Measurements from ENCODE around the gene PCBP3.
A peak's percentile ranks its signal among the peaks of the same experiment; 100 is the strongest.

The PCBP3 gene

GRCh38 chr21:45680215-45680614, 36.7 kb downstream of the PCBP3 start:
- Histone ChIP-seq H3K9me3 (ENCODE audit: insufficient read depth, low read depth, low read length) (no peaks in the 10 kb centered on the region), H3K23ac (ENCODE audit: low read length) (no peak overlapping the region), H4K12ac (ENCODE audit: low read depth, low read length) (no peak overlapping the region), H2AFZ (ENCODE audit: insufficient read depth, low read length, poor library complexity) (no peak overlapping the region), H3K79me2 (ENCODE audit: control insufficient read depth, insufficient read depth, low read length, poor library complexity) (no peaks in the 10 kb centered on the region), H3K4me3 (ENCODE audit: low read depth, low read length) (no peak overlapping the region), H3K36me3 (ENCODE audit: control insufficient read depth in 1 of 2, insufficient read depth in 2 of 2, low read length in 2 of 2) (no peaks in the 10 kb centered on the region), H3K18ac (ENCODE audit: low read length) (no peak overlapping the region), H3K4ac (ENCODE audit: low read depth, low read length) (no peak overlapping the region), H2BK120ac (ENCODE audit: insufficient read depth, low read length, poor library complexity) (no peak overlapping the region), H2AK5ac (ENCODE audit: low read length) (no peak overlapping the region), H2BK12ac (ENCODE audit: low read length) (no peak overlapping the region), H3K27ac (ENCODE audit: low read depth, low read length) (no peak overlapping the region), H3K9ac (ENCODE audit: low read length) (no peak overlapping the region), H4K8ac (ENCODE audit: low read depth, low read length) (no peak overlapping the region), H2BK5ac (ENCODE audit: low read depth, low read length, poor library complexity) (no peak overlapping the region), H3K27me3 (ENCODE audit: insufficient read depth, low read length) (no peaks in the 10 kb centered on the region), H3K4me1 (ENCODE audit: control insufficient read depth in 1 of 2, insufficient read depth in 2 of 2, low read length in 2 of 2) (no peaks in the 10 kb centered on the region), H4K91ac (ENCODE audit: low read depth, low read length) (no peak overlapping the region), H3K79me1 (ENCODE audit: low read length) (no peaks in the 10 kb centered on the region), H3K4me2 (ENCODE audit: low read length) (no peak overlapping the region), H3K14ac (ENCODE audit: low read length) (no peak overlapping the region)
- no CpG with 5 or more reads among the region's 1 CpG for WGBS (ENCODE audit: extremely low coverage, insufficient coverage, insufficient read length)
- no peak for DNase-seq

GRCh38 chr21:45695086-45695485, 51.6 kb downstream of the PCBP3 start:
- H3K36me3 ChIP-seq (ENCODE audit: control insufficient read depth in 1 of 2, insufficient read depth in 2 of 2, low read length in 2 of 2), result no peaks in the 10 kb centered on the region
- no peak overlapping the region for H2BK12ac ChIP-seq (ENCODE audit: low read length)
- no peak overlapping the region for H2BK120ac ChIP-seq (ENCODE audit: insufficient read depth, low read length, poor library complexity)
- H3K14ac ChIP-seq (ENCODE audit: low read length), result no peak overlapping the region
- H3K4me2 ChIP-seq (ENCODE audit: low read length), result no peak overlapping the region
- no peak overlapping the region for H3K23ac ChIP-seq (ENCODE audit: low read length)
- no peaks in the 10 kb centered on the region for H3K9me3 ChIP-seq (ENCODE audit: insufficient read depth, low read depth, low read length)
- no peak for DNase-seq
- WGBS (ENCODE audit: extremely low coverage, insufficient coverage, insufficient read length), result no CpG with 5 or more reads among the region's 2 CpGs
- no peak overlapping the region for H4K91ac ChIP-seq (ENCODE audit: low read depth, low read length)
- no peak overlapping the region for H3K4ac ChIP-seq (ENCODE audit: low read depth, low read length)
- no peak overlapping the region for H2AFZ ChIP-seq (ENCODE audit: insufficient read depth, low read length, poor library complexity)
- H4K8ac ChIP-seq (ENCODE audit: low read depth, low read length), result no peak overlapping the region
- no peaks in the 10 kb centered on the region for H3K79me1 ChIP-seq (ENCODE audit: low read length)
- H2AK5ac ChIP-seq (ENCODE audit: low read length), result no peak overlapping the region
- H3K27ac ChIP-seq (ENCODE audit: low read depth, low read length), result no peak overlapping the region
- no peak overlapping the region for H3K18ac ChIP-seq (ENCODE audit: low read length)
- no peak overlapping the region for H3K4me3 ChIP-seq (ENCODE audit: low read depth, low read length)
- H3K4me1 ChIP-seq (ENCODE audit: control insufficient read depth in 1 of 2, insufficient read depth in 2 of 2, low read length in 2 of 2), result no peaks in the 10 kb centered on the region
- H2BK5ac ChIP-seq (ENCODE audit: low read depth, low read length, poor library complexity), result no peak overlapping the region
- peak overlapping the region; percentile 9 for H3K9ac ChIP-seq (ENCODE audit: low read length)
- no peaks in the 10 kb centered on the region for H3K27me3 ChIP-seq (ENCODE audit: insufficient read depth, low read length)
- H3K79me2 ChIP-seq (ENCODE audit: control insufficient read depth, insufficient read depth, low read length, poor library complexity), result no peaks in the 10 kb centered on the region
- H4K12ac ChIP-seq (ENCODE audit: low read depth, low read length), result no peak overlapping the region

- Histone ChIP-seq H3K79me1 (ENCODE audit: low read length) (no peaks in the 10 kb centered on the region), H2BK12ac (ENCODE audit: low read length) (no peak overlapping the region), H3K36me3 (ENCODE audit: control insufficient read depth in 1 of 2, insufficient read depth in 2 of 2, low read length in 2 of 2) (no peaks in the 10 kb centered on the region), H3K27ac (ENCODE audit: low read depth, low read length) (no peak overlapping the region), H2AFZ (ENCODE audit: insufficient read depth, low read length, poor library complexity) (no peak overlapping the region), H3K4ac (ENCODE audit: low read depth, low read length) (no peak overlapping the region), H3K4me1 (ENCODE audit: control insufficient read depth in 1 of 2, insufficient read depth in 2 of 2, low read length in 2 of 2) (no peaks in the 10 kb centered on the region), H3K4me3 (ENCODE audit: low read depth, low read length) (no peak overlapping the region), H3K23ac (ENCODE audit: low read length) (no peak overlapping the region), H4K91ac (ENCODE audit: low read depth, low read length) (no peak overlapping the region), H3K18ac (ENCODE audit: low read length) (no peak overlapping the region), H4K12ac (ENCODE audit: low read depth, low read length) (no peak overlapping the region), H2AK5ac (ENCODE audit: low read length) (no peak overlapping the region), H3K9me3 (ENCODE audit: insufficient read depth, low read depth, low read length) (no peaks in the 10 kb centered on the region), H3K79me2 (ENCODE audit: control insufficient read depth, insufficient read depth, low read length, poor library complexity) (no peaks in the 10 kb centered on the region), H3K27me3 (ENCODE audit: insufficient read depth, low read length) (no peaks in the 10 kb centered on the region), H3K14ac (ENCODE audit: low read length) (no peak overlapping the region), H3K9ac (ENCODE audit: low read length) (no peak overlapping the region), H4K8ac (ENCODE audit: low read depth, low read length) (no peak overlapping the region), H2BK120ac (ENCODE audit: insufficient read depth, low read length, poor library complexity) (no peak overlapping the region), H2BK5ac (ENCODE audit: low read depth, low read length, poor library complexity) (no peak overlapping the region), H3K4me2 (ENCODE audit: low read length) (no peak overlapping the region)
- WGBS (ENCODE audit: extremely low coverage, insufficient coverage, insufficient read length), result no CpG with 5 or more reads among the region's 3 CpGs
- DNase-seq, result peak in 1 of 2 donors; percentile 6
Measured at GRCh38 chr21:45698493-45699184, 55.1 kb downstream of the PCBP3 start.

GRCh38 chr21:45699251-45699942, 55.9 kb downstream of the PCBP3 start:
- no peak overlapping the region for H3K14ac ChIP-seq (ENCODE audit: low read length)
- no peaks in the 10 kb centered on the region for H3K9me3 ChIP-seq (ENCODE audit: insufficient read depth, low read depth, low read length)
- H3K27ac ChIP-seq (ENCODE audit: low read depth, low read length), result no peak overlapping the region
- no peak overlapping the region for H4K91ac ChIP-seq (ENCODE audit: low read depth, low read length)
- no peak overlapping the region for H3K18ac ChIP-seq (ENCODE audit: low read length)
- no peak overlapping the region for H3K4ac ChIP-seq (ENCODE audit: low read depth, low read length)
- no peak overlapping the region for H3K9ac ChIP-seq (ENCODE audit: low read length)
- H2AK5ac ChIP-seq (ENCODE audit: low read length), result no peak overlapping the region
- no peak overlapping the region for H2BK120ac ChIP-seq (ENCODE audit: insufficient read depth, low read length, poor library complexity)
- H3K36me3 ChIP-seq (ENCODE audit: control insufficient read depth in 1 of 2, insufficient read depth in 2 of 2, low read length in 2 of 2), result no peaks in the 10 kb centered on the region
- H3K4me3 ChIP-seq (ENCODE audit: low read depth, low read length), result no peak overlapping the region
- H4K12ac ChIP-seq (ENCODE audit: low read depth, low read length), result no peak overlapping the region
- no peaks in the 10 kb centered on the region for H3K79me1 ChIP-seq (ENCODE audit: low read length)
- H3K4me1 ChIP-seq (ENCODE audit: control insufficient read depth in 1 of 2, insufficient read depth in 2 of 2, low read length in 2 of 2), result no peaks in the 10 kb centered on the region
- WGBS (ENCODE audit: extremely low coverage, insufficient coverage, insufficient read length), result no CpG with 5 or more reads among the region's 7 CpGs
- H3K23ac ChIP-seq (ENCODE audit: low read length), result no peak overlapping the region
- H3K27me3 ChIP-seq (ENCODE audit: insufficient read depth, low read length), result no peaks in the 10 kb centered on the region
- DNase-seq, result no peak
- no peak overlapping the region for H2AFZ ChIP-seq (ENCODE audit: insufficient read depth, low read length, poor library complexity)
- H4K8ac ChIP-seq (ENCODE audit: low read depth, low read length), result no peak overlapping the region
- no peak overlapping the region for H2BK12ac ChIP-seq (ENCODE audit: low read length)
- H3K79me2 ChIP-seq (ENCODE audit: control insufficient read depth, insufficient read depth, low read length, poor library complexity), result no peaks in the 10 kb centered on the region
- H2BK5ac ChIP-seq (ENCODE audit: low read depth, low read length, poor library complexity), result no peak overlapping the region
- H3K4me2 ChIP-seq (ENCODE audit: low read length), result no peak overlapping the region
